GM12878 (cell line): Measurements from ENCODE around the gene CDC14A. TPM values are rescaled to one million over a fixed set of nuclear protein-coding genes. Genes with fewer than 3 reads are reported as not detected.

Experiments used
- ATAC-seq: fragments of 200-7000 bp; cut with Tn5 transposase; 3 replicates; pipeline ENCODE4 v1.9.1; 2020; ENCODE audit warnings: mild to moderate bottlenecking, moderate library complexity
- BruUV-seq: library from RNA; stranded (reverse); fragments of 400-500 nt; replicated peaks from 2 replicates; lab custom pipeline; 2021; lab: Mats Ljungman, UMichigan
- CTCF ChIA-PET: fragments of 300-600 bp; sonication (Branson Sonifier 250); formaldehyde crosslinking; extraction: SDS; loops from one replicate; lab custom pipeline; 2021; ENCODE audit warnings: inconsistent platforms; lab: Yijun Ruan, JAX
- POLR2A ChIA-PET: fragments of 350-600 bp; formaldehyde crosslinking; extraction: SDS; loops from one replicate; lab custom pipeline; 2021; ENCODE audit warnings: inconsistent platforms; lab: Charles Lee
- RAD21 ChIA-PET: fragments of 300-600 bp; sonication (Branson Sonifier 250); formaldehyde crosslinking; loops from one replicate; lab custom pipeline; 2023; ENCODE audit warnings: antibody characterized with exemption; ENCODE audit not compliant: unreplicated experiment; lab: Charles Lee
- SMC1A ChIA-PET: fragments of 300-600 bp; sonication (Branson Sonifier 250); formaldehyde crosslinking; loops from one replicate; lab custom pipeline; 2023; ENCODE audit not compliant: unreplicated experiment, uncharacterized antibody; lab: Charles Lee
- DNase-seq: peaks from one replicate; pipeline ENCODE4 v3.0.0-alpha.2; 2011; ENCODE audit warnings: low read depth, low spot score
- FAIRE-seq: peaks from 3 replicates; lab custom pipeline; 2011; peaks lifted over from hg19 to GRCh38; lab: Jason Lieb, UNC
- H2AFZ ChIP-seq: 2 replicates; pipeline ENCODE4 v1.6.0; 2011; ENCODE audit warnings: low read depth, low read length, control low read depth; ENCODE audit not compliant: control insufficient read depth
- H3K27ac ChIP-seq: 2 replicates; pipeline ENCODE4 v1.5.1; 2011; ENCODE audit warnings: control low read depth; ENCODE audit not compliant: control insufficient read depth, insufficient read depth
- H3K27me3 ChIP-seq, 2 experiments: replicated peaks in 1 of 2; 2 replicates each; pipeline versions ENCODE4 v1.6.0 to v1.6.1; 2011; ENCODE audit warnings: low read length in 1 of 2; ENCODE audit not compliant: control insufficient read depth in 2 of 2, insufficient read depth in 2 of 2
- H3K36me3 ChIP-seq, 2 experiments: 2 replicates each; pipeline ENCODE4 v1.5.1; 2011; ENCODE audit warnings: low read length in 1 of 2; ENCODE audit not compliant: control insufficient read depth in 2 of 2, insufficient read depth in 2 of 2
- H3K4me1 ChIP-seq: 2 replicates; pipeline ENCODE4 v1.6.1; 2011; ENCODE audit warnings: mild to moderate bottlenecking, low read length, moderate library complexity, mixed read lengths; ENCODE audit not compliant: control insufficient read depth, insufficient read depth
- H3K4me2 ChIP-seq: 2 replicates; pipeline ENCODE4 v1.6.0; 2011; ENCODE audit warnings: control low read depth; ENCODE audit not compliant: control insufficient read depth, insufficient read depth
- H3K4me3 ChIP-seq: fragments of 200-600 bp; sonication (generic); 2 replicates; pipeline ENCODE4 v1.5.1; 2016
- H3K79me2 ChIP-seq: 2 replicates; pipeline ENCODE4 v1.6.0; 2011; ENCODE audit warnings: low read length; ENCODE audit not compliant: control insufficient read depth, insufficient read depth
- H3K9ac ChIP-seq: 2 replicates; pipeline ENCODE4 v1.8.0; 2011; ENCODE audit warnings: low read length, control low read depth, mixed read lengths; ENCODE audit not compliant: control insufficient read depth, insufficient read depth
- H3K9me3 ChIP-seq: replicated peaks from 3 replicates; pipeline ENCODE4 v1.5.1; 2011; ENCODE audit warnings: mild to moderate bottlenecking, low read length; ENCODE audit not compliant: control insufficient read depth, insufficient read depth
- H4K20me1 ChIP-seq: 2 replicates; pipeline ENCODE4 v1.6.0; 2011; ENCODE audit not compliant: control insufficient read depth, insufficient read depth
- BCL11A ChIP-seq: IDR thresholded peaks from 2 replicates; pipeline ENCODE4 v1.6.1; 2011; ENCODE audit warnings: low read depth, low read length
- BMI1 ChIP-seq: fragments of 450-650 bp; IDR thresholded peaks from 2 replicates; pipeline ENCODE4 v1.6.1; 2016; ENCODE audit warnings: mild to moderate bottlenecking, moderate library complexity, borderline replicate concordance
- CHD4 ChIP-seq: fragments of 200-600 bp; sonication (generic); IDR thresholded peaks from 2 replicates; pipeline ENCODE4 v1.6.1; 2016; ENCODE audit warnings: mild to moderate bottlenecking
- CREB1 ChIP-seq: IDR thresholded peaks from 2 replicates; pipeline ENCODE4 v1.6.1; 2012; ENCODE audit warnings: low read depth, mild to moderate bottlenecking, inconsistent platforms
- CREM ChIP-seq: IDR thresholded peaks from 2 replicates; pipeline ENCODE4 v1.6.1; 2014; ENCODE audit warnings: antibody characterized with exemption, low read depth
- FOXM1 ChIP-seq: IDR thresholded peaks from 2 replicates; pipeline ENCODE4 v1.6.1; 2012; ENCODE audit warnings: low read depth, mild to moderate bottlenecking, inconsistent platforms, low read length, moderate library complexity
- IKZF2 ChIP-seq, 2 experiments: fragments of 450-650 bp; IDR thresholded peaks; 2 replicates each; pipeline ENCODE4 v1.6.1; 2017; ENCODE audit warnings: mild to moderate bottlenecking in 2 of 2, moderate library complexity in 2 of 2
- MYB ChIP-seq: fragments of 150-350 bp; IDR thresholded peaks from 2 replicates; pipeline ENCODE4 v1.6.1; 2014; ENCODE audit warnings: mild to moderate bottlenecking, low read depth, low read length, borderline replicate concordance
- POLR2AphosphoS5 ChIP-seq: IDR thresholded peaks from 2 replicates; pipeline ENCODE4 v1.6.1; 2011; ENCODE audit warnings: mild to moderate bottlenecking, low read length, inconsistent platforms
- RAD21 ChIP-seq: IDR thresholded peaks from 2 replicates; pipeline ENCODE4 v1.6.1; 2011; ENCODE audit warnings: mild to moderate bottlenecking, low read depth, low read length, moderate library complexity; ENCODE audit not compliant: insufficient read depth
- RELA ChIP-seq: fragments of 450-650 bp; IDR thresholded peaks from 2 replicates; pipeline ENCODE4 v1.8.0; 2014; ENCODE audit warnings: borderline replicate concordance; ENCODE audit not compliant: partially characterized antibody
- SIX5 ChIP-seq: IDR thresholded peaks from 2 replicates; pipeline ENCODE4 v1.6.1; 2011; ENCODE audit warnings: mild to moderate bottlenecking, low read depth, low read length, moderate library complexity; ENCODE audit not compliant: severe bottlenecking
- SMAD1 ChIP-seq: fragments of 450-650 bp; IDR thresholded peaks from 2 replicates; pipeline ENCODE4 v1.6.1; 2018; ENCODE audit warnings: mild to moderate bottlenecking, low read depth; ENCODE audit not compliant: partially characterized antibody
- STAT3 ChIP-seq: IDR thresholded peaks from 2 replicates; pipeline ENCODE4 v1.6.1; 2011; ENCODE audit warnings: low read depth, low read length, improper control_type of control experiment
- ZNF217 ChIP-seq: fragments of 450-650 bp; IDR thresholded peaks from 2 replicates; pipeline ENCODE4 v1.6.1; 2017; ENCODE audit warnings: antibody characterized with exemption, mild to moderate bottlenecking
- WGBS: methylation state at CpG from one replicate; pipeline ENCODE4 v1.1.6; 2016; ENCODE audit warnings: low lambda C conversion rate; ENCODE audit not compliant: insufficient replicate concordance, insufficient coverage; ENCODE audit errors: missing lambda C conversion rate; 5-methylcytosine and 5-hydroxymethylcytosine counted together
- in situ Hi-C: fragments of 300-500 bp; cut with MboI; formaldehyde crosslinking; loops from 9 replicates; pipeline ENCODE4 v1.14.3; 2018; ENCODE audit warnings: mixed read lengths
- intact Hi-C: fragments of 100-400 bp; cut with micrococcal nuclease; formaldehyde crosslinking; loops from one replicate; pipeline ENCODE4 v1.14.2; 2022; ENCODE audit not compliant: unreplicated experiment
- polyA plus RNA-seq, 11 experiments: library from polyadenylated mRNA; depleted of rRNA in 4 of 11; unstranded in 6 of 11; stranded (reverse) in 5 of 11; fragments of >200 nt; fragmentation: Nextera tagmentation in 4 of 11; fragmentation: Illumina TruSeq in 1 of 11; extraction: Ambion mirVana in 4 of 11; extraction: Trizol in 1 of 11; gene quantifications; 1 replicate in 1 of 11; 2 replicates in 10 of 11; pipeline versions ENCODE4 v1.2.1 to v1.2.3, GENCODE V29; 2011 to 2016; ENCODE audit warnings: inconsistent platforms in 2 of 11, missing spikeins in 2 of 11, low read depth in 1 of 11
- total RNA-seq, 4 experiments: library from RNA; depleted of rRNA in 3 of 4; stranded (reverse); fragments of >200 nt in 3 of 4; fragmentation: Illumina TruSeq in 1 of 4; extraction: Trizol in 1 of 4; gene quantifications; 2 replicates each; pipeline versions ENCODE4 v1.2.1 to v1.2.3, GENCODE V29; 2013 to 2021
- TF ChIP-seq, protein P1 (sequence below): fragments of 450-650 bp; IDR thresholded peaks from 2 replicates; pipeline ENCODE4 v1.6.1; 2016; ENCODE audit warnings: mild to moderate bottlenecking
- TF ChIP-seq, protein P2 (sequence below): fragments of 450-650 bp; IDR thresholded peaks from 2 replicates; pipeline ENCODE4 v1.6.1; 2017; ENCODE audit warnings: mild to moderate bottlenecking
- TF ChIP-seq, protein P3 (sequence below): fragments of 450-650 bp; IDR thresholded peaks from 2 replicates; pipeline ENCODE4 v1.6.1; 2017; ENCODE audit warnings: mild to moderate bottlenecking, low read depth, inconsistent platforms; ENCODE audit not compliant: poor library complexity, severe bottlenecking

The CDC14A gene
- total and polyA plus RNA-seq, 10 of the 15 experiments (the other 5 are each of a cell fraction or from before 2014, with no cell fraction given) = 1.5 to 7.1 (median 5.5) TPM

DNA sequence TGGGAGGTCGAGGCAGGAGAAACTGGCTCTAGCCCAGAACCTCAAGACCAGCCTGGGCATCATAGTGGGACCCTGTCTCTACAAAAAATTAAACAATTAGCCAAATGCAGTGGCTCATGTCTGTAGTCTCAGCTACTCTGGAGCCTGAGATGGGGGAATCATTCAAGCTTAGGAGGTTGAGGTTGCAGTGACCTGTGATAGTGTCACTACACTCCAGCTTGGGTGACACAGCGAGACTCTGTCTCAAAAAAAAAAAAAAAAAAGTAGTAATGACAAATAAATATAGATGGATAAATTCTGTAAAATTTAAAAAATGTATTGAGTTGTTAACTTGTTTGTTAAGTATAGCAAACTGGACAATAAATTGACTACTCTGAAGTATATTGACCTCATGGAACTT lies 5.9 kb upstream of the CDC14A start:
- SMC1A ChIA-PET = interaction anchor here (0.6 to 1.2 kb wide), 4 partner anchors 21 to 377 kb away, joined by 3 read pairs; partner anchors contain the start of gene SLC35A3
- Histone ChIP-seq H2AFZ (no peak overlapping the region), H3K27me3 (no peaks in the 10 kb centered on the region), H3K27ac (no peak overlapping the region), H3K79me2 (no peaks in the 10 kb centered on the region), H3K4me2 (no peak overlapping the region), H4K20me1 (no peaks in the 10 kb centered on the region), H3K9me3 (no peaks in the 10 kb centered on the region), H3K9ac (no peak overlapping the region), H3K4me3 (no peak overlapping the region)
- intact Hi-C loops (no loop called here), in situ Hi-C loops (no loop called here)
- BruUV-seq = no TSS peak
- whole genome bisulfite sequencing = 42% methylated on average over 2 of the region's 2 CpGs
- no peak for DNase-seq
- no peak for TF ChIP-seq FOXM1
- TF ChIP-seq, protein P1, sequence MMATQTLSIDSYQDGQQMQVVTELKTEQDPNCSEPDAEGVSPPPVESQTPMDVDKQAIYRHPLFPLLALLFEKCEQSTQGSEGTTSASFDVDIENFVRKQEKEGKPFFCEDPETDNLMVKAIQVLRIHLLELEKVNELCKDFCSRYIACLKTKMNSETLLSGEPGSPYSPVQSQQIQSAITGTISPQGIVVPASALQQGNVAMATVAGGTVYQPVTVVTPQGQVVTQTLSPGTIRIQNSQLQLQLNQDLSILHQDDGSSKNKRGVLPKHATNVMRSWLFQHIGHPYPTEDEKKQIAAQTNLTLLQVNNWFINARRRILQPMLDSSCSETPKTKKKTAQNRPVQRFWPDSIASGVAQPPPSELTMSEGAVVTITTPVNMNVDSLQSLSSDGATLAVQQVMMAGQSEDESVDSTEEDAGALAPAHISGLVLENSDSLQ = no peak
- TF ChIP-seq IKZF2 (IDR thresholded peaks at IDR 0.05) = no peak
- no peak for TF ChIP-seq MYB
- TF ChIP-seq BCL11A = no peak
- TF ChIP-seq, protein P2, sequence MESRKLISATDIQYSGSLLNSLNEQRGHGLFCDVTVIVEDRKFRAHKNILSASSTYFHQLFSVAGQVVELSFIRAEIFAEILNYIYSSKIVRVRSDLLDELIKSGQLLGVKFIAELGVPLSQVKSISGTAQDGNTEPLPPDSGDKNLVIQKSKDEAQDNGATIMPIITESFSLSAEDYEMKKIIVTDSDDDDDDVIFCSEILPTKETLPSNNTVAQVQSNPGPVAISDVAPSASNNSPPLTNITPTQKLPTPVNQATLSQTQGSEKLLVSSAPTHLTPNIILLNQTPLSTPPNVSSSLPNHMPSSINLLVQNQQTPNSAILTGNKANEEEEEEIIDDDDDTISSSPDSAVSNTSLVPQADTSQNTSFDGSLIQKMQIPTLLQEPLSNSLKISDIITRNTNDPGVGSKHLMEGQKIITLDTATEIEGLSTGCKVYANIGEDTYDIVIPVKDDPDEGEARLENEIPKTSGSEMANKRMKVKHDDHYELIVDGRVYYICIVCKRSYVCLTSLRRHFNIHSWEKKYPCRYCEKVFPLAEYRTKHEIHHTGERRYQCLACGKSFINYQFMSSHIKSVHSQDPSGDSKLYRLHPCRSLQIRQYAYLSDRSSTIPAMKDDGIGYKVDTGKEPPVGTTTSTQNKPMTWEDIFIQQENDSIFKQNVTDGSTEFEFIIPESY = no peak
- TF ChIP-seq, protein P3, sequence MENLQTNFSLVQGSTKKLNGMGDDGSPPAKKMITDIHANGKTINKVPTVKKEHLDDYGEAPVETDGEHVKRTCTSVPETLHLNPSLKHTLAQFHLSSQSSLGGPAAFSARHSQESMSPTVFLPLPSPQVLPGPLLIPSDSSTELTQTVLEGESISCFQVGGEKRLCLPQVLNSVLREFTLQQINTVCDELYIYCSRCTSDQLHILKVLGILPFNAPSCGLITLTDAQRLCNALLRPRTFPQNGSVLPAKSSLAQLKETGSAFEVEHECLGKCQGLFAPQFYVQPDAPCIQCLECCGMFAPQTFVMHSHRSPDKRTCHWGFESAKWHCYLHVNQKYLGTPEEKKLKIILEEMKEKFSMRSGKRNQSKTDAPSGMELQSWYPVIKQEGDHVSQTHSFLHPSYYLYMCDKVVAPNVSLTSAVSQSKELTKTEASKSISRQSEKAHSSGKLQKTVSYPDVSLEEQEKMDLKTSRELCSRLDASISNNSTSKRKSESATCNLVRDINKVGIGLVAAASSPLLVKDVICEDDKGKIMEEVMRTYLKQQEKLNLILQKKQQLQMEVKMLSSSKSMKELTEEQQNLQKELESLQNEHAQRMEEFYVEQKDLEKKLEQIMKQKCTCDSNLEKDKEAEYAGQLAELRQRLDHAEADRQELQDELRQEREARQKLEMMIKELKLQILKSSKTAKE = no peak
- TF ChIP-seq BMI1 = no peak
- TF ChIP-seq RELA = no peak
- TF ChIP-seq STAT3 = no peak
- no peak for TF ChIP-seq CHD4
- no peak for TF ChIP-seq RAD21
- TF ChIP-seq CREB1 = no peak
- TF ChIP-seq CREM = no peak
- TF ChIP-seq ZNF217 = no peak
- TF ChIP-seq SMAD1 = no peak
- no peak for TF ChIP-seq SIX5
- TF ChIP-seq POLR2AphosphoS5 = no peak
- TF ChIP-seq, all 136 proteins: peak for 0
- ChIA-PET CTCF (no interaction called here), POLR2A (no interaction called here), RAD21 (interaction anchor here (0.7 kb wide), 1 partner anchor 191 kb away, joined by 3 read pairs; no protein-coding TSS in a partner anchor)
- FAIRE-seq (no peak), ATAC-seq (no peak)
- Histone ChIP-seq H3K36me3 (no peaks in the 10 kb centered on the region), H3K4me1 (no peaks in the 10 kb centered on the region)
